ENCODE measurements around the gene SLC17A7.

The SLC17A7 gene

GRCh38 chr19:49468199-49468598 is 26.9 kb upstream of the SLC17A7 start:
- TF ChIP-seq ZNF565 (CRISPR knock-in tag; conservative IDR thresholded peaks at IDR 0.05; ENCODE audit: low read depth) (no peak), PPARA (CRISPR knock-in tag; IDR thresholded peaks at IDR 0.05; ENCODE audit: borderline replicate concordance) (no peak), CSDC2 (CRISPR knock-in tag; IDR thresholded peaks at IDR 0.05) (no peak)
- no peak for ATAC-seq

- TF ChIP-seq TSHZ2 (CRISPR knock-in tag; IDR thresholded peaks at IDR 0.05) = no peak
- no peak for TF ChIP-seq ESRRG (CRISPR knock-in tag; IDR thresholded peaks at IDR 0.05)
- no peak for TF ChIP-seq ZC3H10 (CRISPR knock-in tag; IDR thresholded peaks at IDR 0.05)
- TF ChIP-seq CSDC2 (CRISPR knock-in tag; IDR thresholded peaks at IDR 0.05) = no peak
- TF ChIP-seq CSRNP3 (CRISPR knock-in tag; IDR thresholded peaks at IDR 0.05) = no peak
- no peak for TF ChIP-seq ZNF70 (CRISPR knock-in tag; IDR thresholded peaks at IDR 0.05)
- ATAC-seq = no peak
Measured at GRCh38 chr19:49465371-49465770, 24.0 kb upstream of the SLC17A7 start.

GRCh38 chr19:49463960-49464740 is 22.8 kb upstream of the SLC17A7 start:
- no peak for TF ChIP-seq CSRNP3 (CRISPR knock-in tag; IDR thresholded peaks at IDR 0.05)
- no peak for TF ChIP-seq TSHZ2 (CRISPR knock-in tag; IDR thresholded peaks at IDR 0.05)
- no peak for TF ChIP-seq TCF4 (CRISPR knock-in tag; IDR thresholded peaks at IDR 0.05; ENCODE audit: borderline replicate concordance)
- no peak for TF ChIP-seq ZC3H10 (CRISPR knock-in tag; IDR thresholded peaks at IDR 0.05)
- no peak for TF ChIP-seq CSDC2 (CRISPR knock-in tag; IDR thresholded peaks at IDR 0.05)
- TF ChIP-seq BACH2 (CRISPR knock-in tag; IDR thresholded peaks at IDR 0.05; ENCODE audit: borderline replicate concordance) = no peak
- TF ChIP-seq ZNF70 (CRISPR knock-in tag; IDR thresholded peaks at IDR 0.05) = no peak
- TF ChIP-seq ZNF8 (CRISPR knock-in tag; IDR thresholded peaks at IDR 0.05) = no peak
- no peak for TF ChIP-seq ESRRG (CRISPR knock-in tag; IDR thresholded peaks at IDR 0.05)
- TF ChIP-seq PPARA (CRISPR knock-in tag; IDR thresholded peaks at IDR 0.05; ENCODE audit: borderline replicate concordance) = no peak
- TF ChIP-seq POU6F1 (CRISPR knock-in tag; IDR thresholded peaks at IDR 0.05; ENCODE audit: borderline replicate concordance, low read depth) = no peak
- TF ChIP-seq GLIS3 (CRISPR knock-in tag; IDR thresholded peaks at IDR 0.05) = no peak
- TF ChIP-seq ZNF565 (CRISPR knock-in tag; conservative IDR thresholded peaks at IDR 0.05; ENCODE audit: low read depth) = no peak
- TF ChIP-seq RARB (CRISPR knock-in tag; IDR thresholded peaks at IDR 0.05) = no peak
- TF ChIP-seq TOX (CRISPR knock-in tag; IDR thresholded peaks at IDR 0.05; ENCODE audit: borderline replicate concordance) = no peak
- TF ChIP-seq PATZ1 (CRISPR knock-in tag; IDR thresholded peaks at IDR 0.05; ENCODE audit: borderline replicate concordance) = no peak
- no peak for TF ChIP-seq ARNTL (CRISPR knock-in tag; IDR thresholded peaks at IDR 0.05; ENCODE audit: borderline replicate concordance, low read depth)
- no peak for TF ChIP-seq OSR1 (CRISPR knock-in tag; IDR thresholded peaks at IDR 0.05)
- ATAC-seq = no peak
